ENCODE measurements around the gene MACROD2.

DNA sequence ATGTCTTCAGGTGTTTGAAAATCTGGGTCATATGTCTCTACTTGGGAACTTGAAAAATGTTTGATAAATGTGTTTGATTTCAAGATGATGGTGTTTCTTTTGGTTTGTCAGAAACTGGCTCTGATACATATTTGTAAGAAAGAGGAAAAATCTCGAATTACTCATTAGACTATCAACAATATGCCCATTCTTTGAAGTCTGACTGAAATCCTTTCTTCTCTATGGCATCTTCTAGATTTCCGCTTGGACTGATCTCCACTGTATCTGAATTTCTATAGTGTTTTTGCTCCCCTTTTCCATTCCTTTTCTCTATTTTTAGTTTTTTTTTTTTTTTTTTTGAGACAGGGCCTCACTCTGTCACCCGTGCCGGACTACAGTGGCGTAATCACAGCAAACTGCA lies 1481.5 kb downstream of the MACROD2 start:
- no peak for TF ChIP-seq POLR2A (IDR thresholded peaks at IDR 0.05; ENCODE audit: low read length)
- no peak for TF ChIP-seq EP300 (IDR thresholded peaks at IDR 0.05)
- no peak for TF ChIP-seq CTCF (IDR thresholded peaks at IDR 0.05)
- TF ChIP-seq RFX5 (IDR thresholded peaks at IDR 0.05), result no peak
- no peak for TF ChIP-seq CHD4 (IDR thresholded peaks at IDR 0.05; ENCODE audit: borderline replicate concordance)
- no peak for TF ChIP-seq HOXA7 (CRISPR knock-in tag; IDR thresholded peaks at IDR 0.05)
- no peak for TF ChIP-seq RCOR1 (IDR thresholded peaks at IDR 0.05; ENCODE audit: low read depth, low read length)
- TF ChIP-seq, protein P1, sequence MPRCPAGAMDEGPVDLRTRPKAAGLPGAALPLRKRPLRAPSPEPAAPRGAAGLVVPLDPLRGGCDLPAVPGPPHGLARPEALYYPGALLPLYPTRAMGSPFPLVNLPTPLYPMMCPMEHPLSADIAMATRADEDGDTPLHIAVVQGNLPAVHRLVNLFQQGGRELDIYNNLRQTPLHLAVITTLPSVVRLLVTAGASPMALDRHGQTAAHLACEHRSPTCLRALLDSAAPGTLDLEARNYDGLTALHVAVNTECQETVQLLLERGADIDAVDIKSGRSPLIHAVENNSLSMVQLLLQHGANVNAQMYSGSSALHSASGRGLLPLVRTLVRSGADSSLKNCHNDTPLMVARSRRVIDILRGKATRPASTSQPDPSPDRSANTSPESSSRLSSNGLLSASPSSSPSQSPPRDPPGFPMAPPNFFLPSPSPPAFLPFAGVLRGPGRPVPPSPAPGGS (IDR thresholded peaks at IDR 0.05), result no peak
- no peak for TF ChIP-seq NFE2L2 (conservative IDR thresholded peaks at IDR 0.05; ENCODE audit: low read length)
- no peak for TF ChIP-seq RNF2 (IDR thresholded peaks at IDR 0.05; ENCODE audit: borderline replicate concordance, low read depth)

Measured in A549 (cell line).